Mesodermal cell (in vitro differentiated cells): ENCODE results near the gene SH3PXD2A.

Source experiments
- H3K27ac ChIP-seq: 2 replicates; pipeline ENCODE4 v1.7.0; 2013; ENCODE audit warnings: mild to moderate bottlenecking, low read depth, low read length, moderate library complexity; ENCODE audit not compliant: severe bottlenecking
- H3K36me3 ChIP-seq: 2 replicates; pipeline ENCODE4 v1.7.1; 2013; ENCODE audit warnings: mild to moderate bottlenecking, low read length, moderate library complexity; ENCODE audit not compliant: control insufficient read depth, insufficient read depth
- H3K4me1 ChIP-seq: one replicate; pipeline ENCODE4 v1.7.1; 2013; ENCODE audit warnings: mild to moderate bottlenecking, low read length; ENCODE audit not compliant: insufficient read depth, control insufficient read depth, poor library complexity, severe bottlenecking
- H3K4me3 ChIP-seq: 2 replicates; pipeline ENCODE4 v1.7.0; 2013; ENCODE audit warnings: low read length, control low read depth, mild to moderate bottlenecking; ENCODE audit not compliant: insufficient read depth, poor library complexity, severe bottlenecking; ENCODE audit errors: extremely low read depth
- H3K9me3 ChIP-seq: 2 replicates; pipeline ENCODE4 v1.7.1; 2013; ENCODE audit warnings: mild to moderate bottlenecking, low read length, moderate library complexity; ENCODE audit not compliant: control insufficient read depth
- WGBS, 2 experiments: methylation state at CpG; one replicate each; pipeline ENCODE4 v1.1.5; 2013; ENCODE audit warnings: missing lambda C conversion rate in 2 of 2; ENCODE audit not compliant: insufficient coverage in 2 of 2; 5-methylcytosine and 5-hydroxymethylcytosine counted together

SH3PXD2A gene

GRCh38 chr10:103692952-103693811 is 162.2 kb downstream of the SH3PXD2A start:
- peak overlapping the region; percentile 24 for H3K4me3 ChIP-seq
- no peaks in the 10 kb centered on the region for H3K36me3 ChIP-seq
- H3K4me1 ChIP-seq: peaks cover 41% of the 10 kb centered on the region
- WGBS, 2 experiments: 4 to 5% methylated on average over 42 to 51 of the region's 69 CpGs
- H3K9me3 ChIP-seq: no peaks in the 10 kb centered on the region
- no peak overlapping the region for H3K27ac ChIP-seq

DNA sequence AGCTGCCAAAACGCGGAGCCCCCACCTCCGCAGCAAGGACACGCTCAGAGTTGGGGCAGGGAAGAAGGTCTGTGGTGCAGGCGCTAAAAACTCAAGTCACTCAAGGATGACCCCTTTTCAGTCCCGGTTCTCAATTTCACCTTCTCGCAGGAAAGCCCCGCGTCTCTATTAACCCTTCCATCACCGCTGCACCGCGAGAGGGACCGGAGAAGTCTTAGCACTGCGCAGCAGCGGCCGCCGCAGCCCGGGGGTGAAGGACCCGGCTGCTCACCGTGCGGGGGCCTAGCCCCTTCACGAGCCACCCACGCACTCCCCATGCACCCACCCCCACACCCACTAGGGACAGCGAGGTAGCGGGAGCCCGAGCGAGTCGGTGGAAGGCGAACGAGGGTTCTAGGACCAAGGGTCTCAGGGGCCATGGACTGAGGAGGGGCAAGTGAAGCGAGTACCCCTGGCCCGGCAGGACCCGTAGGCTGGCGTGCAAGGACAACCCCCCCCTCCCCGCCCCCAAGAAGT is 162.9 kb downstream of the SH3PXD2A start:
- WGBS, 2 experiments: 5 to 10% methylated on average over 18 to 29 of the region's 35 CpGs

GRCh38 chr10:103691723-103692435 is 163.5 kb downstream of the SH3PXD2A start:
- H3K4me3 ChIP-seq: no peak overlapping the region
- H3K36me3 ChIP-seq: no peaks in the 10 kb centered on the region
- H3K27ac ChIP-seq: no peak overlapping the region
- H3K4me1 ChIP-seq: peaks cover 33% of the 10 kb centered on the region
- no peaks in the 10 kb centered on the region for H3K9me3 ChIP-seq
- 48 to 57% methylated on average over 8 to 9 of the region's 17 CpGs for WGBS, 2 experiments

More for the DNA sequence above, 162.9 kb downstream of the SH3PXD2A start:
- no peaks in the 10 kb centered on the region for H3K9me3 ChIP-seq
- H3K27ac ChIP-seq: no peak overlapping the region
- H3K4me1 ChIP-seq: peaks cover 40% of the 10 kb centered on the region
- peak overlapping the region; percentile 21 for H3K4me3 ChIP-seq
- no peaks in the 10 kb centered on the region for H3K36me3 ChIP-seq

GRCh38 chr10:103691267-103691666 is 164.1 kb downstream of the SH3PXD2A start:
- H3K36me3 ChIP-seq: no peaks in the 10 kb centered on the region
- no peaks in the 10 kb centered on the region for H3K9me3 ChIP-seq
- H3K4me3 ChIP-seq: no peak overlapping the region
- H3K4me1 ChIP-seq: peaks cover 28% of the 10 kb centered on the region
- WGBS, 2 experiments: 80 to 89% methylated on average over 3 of the region's 4 CpGs
- no peak overlapping the region for H3K27ac ChIP-seq

DNA sequence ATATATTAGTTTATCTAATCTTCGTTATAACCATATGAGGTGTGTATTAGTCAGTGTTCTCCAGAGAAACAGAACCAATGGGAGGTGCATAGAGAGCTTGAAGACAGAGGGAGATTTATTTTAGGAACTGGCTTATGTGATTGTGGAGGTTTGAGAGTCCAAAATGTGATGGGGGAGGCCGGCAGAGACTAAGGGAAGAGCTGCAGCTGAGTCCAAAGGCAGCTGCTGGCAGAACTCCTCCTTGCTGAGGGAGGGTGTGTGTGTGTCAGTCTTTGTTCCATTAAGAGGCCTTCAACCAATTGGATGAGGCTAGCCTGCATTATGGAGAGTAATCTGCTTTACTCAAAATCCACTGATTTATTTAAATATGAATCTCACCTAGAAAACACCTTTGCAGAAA is 165.1 kb downstream of the SH3PXD2A start:
- no peaks in the 10 kb centered on the region for H3K9me3 ChIP-seq
- H3K36me3 ChIP-seq: no peaks in the 10 kb centered on the region
- no peak overlapping the region for H3K4me3 ChIP-seq
- 56 to 86% methylated on average over 1 to 2 of the region's 2 CpGs for WGBS, 2 experiments
- peaks cover 22% of the 10 kb centered on the region for H3K4me1 ChIP-seq
- no peak overlapping the region for H3K27ac ChIP-seq

DNA sequence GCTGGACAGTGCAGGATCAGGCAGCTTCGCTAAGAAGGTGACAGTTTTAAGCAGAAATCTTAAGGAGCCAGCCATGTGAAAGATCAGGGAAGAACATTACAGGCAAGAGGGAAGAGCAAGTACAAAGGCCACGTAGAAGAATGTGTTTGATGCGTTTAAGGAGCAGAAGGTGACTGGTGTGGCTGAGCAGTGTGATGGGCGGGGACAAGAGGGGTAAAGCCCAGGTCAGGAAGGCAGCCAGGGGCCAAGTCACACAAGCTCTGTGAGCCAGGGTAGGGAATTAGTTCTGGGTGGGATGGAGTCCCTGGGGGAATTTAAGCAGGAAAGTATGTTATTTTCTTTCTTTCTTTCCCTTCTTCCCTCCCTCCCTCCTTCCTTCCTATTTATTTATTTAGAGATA is 166.9 kb downstream of the SH3PXD2A start:
- H3K4me3 ChIP-seq: no peak overlapping the region
- no peaks in the 10 kb centered on the region for H3K36me3 ChIP-seq
- H3K27ac ChIP-seq: no peak overlapping the region
- 59 to 75% methylated on average over 4 of the region's 4 CpGs for WGBS, 2 experiments
- peaks cover 11% of the 10 kb centered on the region for H3K4me1 ChIP-seq
- H3K9me3 ChIP-seq: no peaks in the 10 kb centered on the region

DNA sequence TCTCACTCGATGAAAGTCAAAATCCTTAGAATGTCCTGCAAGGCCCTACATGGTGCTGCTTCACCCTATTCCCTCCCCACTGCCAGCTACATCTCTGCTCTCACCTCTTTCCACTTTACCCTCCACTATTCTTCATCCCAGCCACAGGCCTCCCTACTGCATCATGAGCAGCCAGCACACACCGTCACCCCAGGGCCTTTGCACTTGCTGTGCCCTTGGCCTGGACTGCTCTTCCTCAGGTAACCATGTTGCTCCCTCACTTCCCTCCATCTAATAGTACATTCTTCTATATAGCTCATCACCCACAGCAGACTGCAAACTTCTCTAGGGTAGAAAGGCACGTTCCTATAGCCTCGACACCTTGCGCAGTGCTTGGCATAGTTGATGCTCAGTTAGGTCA is 167.7 kb downstream of the SH3PXD2A start:
- no peaks in the 10 kb centered on the region for H3K9me3 ChIP-seq
- H3K27ac ChIP-seq: no peak overlapping the region
- H3K4me1 ChIP-seq: peaks cover 8% of the 10 kb centered on the region
- H3K36me3 ChIP-seq: peaks cover 3% of the 10 kb centered on the region
- no peak overlapping the region for H3K4me3 ChIP-seq
- WGBS, 2 experiments: 94 to 96% methylated on average over 5 of the region's 5 CpGs

- H3K36me3 ChIP-seq: peaks cover 4% of the 10 kb centered on the region
- peaks cover 4% of the 10 kb centered on the region for H3K4me1 ChIP-seq
- no peak overlapping the region for H3K27ac ChIP-seq
- no peaks in the 10 kb centered on the region for H3K9me3 ChIP-seq
- WGBS, 2 experiments: 87 to 97% methylated on average over 4 to 5 of the region's 6 CpGs
- no peak overlapping the region for H3K4me3 ChIP-seq
These were observed 168.2 kb downstream of the SH3PXD2A start for GRCh38 chr10:103687172-103687571.

DNA sequence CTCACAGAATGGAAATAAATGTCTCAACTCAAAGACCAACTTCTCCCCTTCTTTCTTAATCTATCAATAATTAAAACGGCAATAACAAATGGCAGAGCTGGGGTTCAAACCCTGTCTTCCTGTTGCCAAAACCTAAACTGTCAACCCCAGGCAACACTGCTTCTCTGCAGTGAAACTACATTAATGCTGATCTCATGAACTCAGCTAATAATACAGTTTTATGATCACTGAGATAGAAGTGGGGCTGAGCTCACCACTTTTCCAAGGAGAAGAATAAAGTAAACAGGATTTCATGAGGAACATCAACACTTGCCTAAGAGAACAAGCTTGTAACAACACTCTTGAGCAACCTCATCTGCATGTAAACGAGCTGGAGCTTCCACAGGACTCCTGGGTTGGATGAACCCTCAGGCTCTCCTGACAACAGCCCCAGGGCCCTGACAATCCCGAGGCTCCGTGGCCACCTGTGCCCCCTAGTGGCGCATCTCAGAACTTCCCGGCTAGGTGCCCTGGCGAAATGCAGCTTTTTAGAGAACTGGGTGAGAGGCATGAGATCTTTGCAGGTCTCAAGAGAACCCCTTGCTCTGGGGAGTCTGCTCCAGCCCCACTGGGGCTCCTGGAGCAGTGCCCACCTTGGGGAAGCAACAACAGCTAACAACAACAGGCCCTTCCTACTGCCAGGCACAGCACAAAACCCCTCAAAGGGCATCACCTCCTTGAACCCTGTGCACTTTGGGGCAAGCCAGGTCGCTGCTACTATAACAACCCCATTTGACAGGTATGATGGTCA is 169.3 kb downstream of the SH3PXD2A start:
- H3K4me1 ChIP-seq: peaks cover 4% of the 10 kb centered on the region
- H3K36me3 ChIP-seq: peaks cover 10% of the 10 kb centered on the region
- 21 to 25% methylated on average over 5 to 8 of the region's 8 CpGs for WGBS, 2 experiments
- H3K9me3 ChIP-seq: no peaks in the 10 kb centered on the region
- no peak overlapping the region for H3K4me3 ChIP-seq
- H3K27ac ChIP-seq: no peak overlapping the region

DNA sequence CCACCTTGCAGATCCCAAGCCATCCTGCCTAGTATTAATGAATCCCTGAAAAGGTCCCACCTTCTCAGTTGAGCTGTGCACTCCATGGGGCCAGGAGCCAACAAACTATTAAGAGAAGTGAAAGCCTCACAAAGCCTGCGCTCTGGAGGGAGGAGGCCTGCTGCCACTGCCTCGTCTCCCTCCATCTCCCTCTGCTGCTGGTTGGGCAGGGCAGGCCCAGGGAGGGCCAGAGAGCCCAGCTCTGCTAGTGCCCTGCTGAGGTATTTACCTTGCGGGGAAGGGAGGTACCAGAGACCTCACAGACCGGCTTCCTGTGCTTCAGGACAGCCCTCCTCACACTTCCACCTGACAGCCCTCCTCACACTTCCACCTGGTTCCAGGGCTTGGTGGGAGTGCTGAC is 171.5 kb downstream of the SH3PXD2A start:
- WGBS, 2 experiments: 89 to 92% methylated on average over 2 to 3 of the region's 4 CpGs
- Histone ChIP-seq H3K9me3 (no peaks in the 10 kb centered on the region), H3K4me3 (no peak overlapping the region), H3K36me3 (peaks cover 18% of the 10 kb centered on the region), H3K27ac (no peak overlapping the region), H3K4me1 (peaks cover 12% of the 10 kb centered on the region)
